LNCaP clone FGC (cell line): ENCODE data around the gene GPX2.

Experiments
- DNase-seq: peaks from one replicate; pipeline ENCODE4 v3.0.0-alpha.2; 2011; ENCODE audit warnings: low read depth
- H3K4me3 ChIP-seq: 2 replicates; pipeline ENCODE4 v1.5.1; 2011; ENCODE audit warnings: mild to moderate bottlenecking, low read depth, low read length, control low read depth
- CTCF ChIP-seq: IDR thresholded peaks from 2 replicates; pipeline ENCODE4 v1.5.1; 2012; ENCODE audit warnings: mild to moderate bottlenecking; ENCODE audit not compliant: control insufficient read depth, insufficient read depth; ENCODE audit errors: extremely low read depth

The GPX2 gene

GRCh38 chr14:64979336-64980074, 37.0 kb upstream of the GPX2 start:
- no peak overlapping the region for H3K4me3 ChIP-seq
- TF ChIP-seq CTCF, result no peak
- no peak for DNase-seq

GRCh38 chr14:64974563-64974962, 32.0 kb upstream of the GPX2 start:
- no peak overlapping the region for H3K4me3 ChIP-seq
- TF ChIP-seq CTCF, result no peak
- no peak for DNase-seq

GRCh38 chr14:64973826-64974225, 31.3 kb upstream of the GPX2 start:
- DNase-seq, result no peak
- no peak for TF ChIP-seq CTCF
- no peak overlapping the region for H3K4me3 ChIP-seq

- no peak for DNase-seq
- no peak for TF ChIP-seq CTCF
- H3K4me3 ChIP-seq, result peak overlapping the region; percentile 59; the same call in 1 of the 2 replicates
Measured at GRCh38 chr14:64973026-64973442, 30.5 kb upstream of the GPX2 start.

GRCh38 chr14:64971943-64972791, 29.6 kb upstream of the GPX2 start, which contains the start of gene RAB15:
Gene RAB15, minus strand, starts transcription at chr14:64972336. Its CDS starts 260 bp downstream, at chr14:64972076.
- peak within 1 kb of the TSS; percentile 59 for H3K4me3 ChIP-seq
- no peak for DNase-seq
- 0 out of 2 replicates have a peak, but pooled peaks have one; percentile 8 for TF ChIP-seq CTCF

- no peak for TF ChIP-seq CTCF
- DNase-seq, result no peak
- H3K4me3 ChIP-seq, result peak overlapping the region; percentile 55
Measured at GRCh38 chr14:64971491-64971942, 29.0 kb upstream of the GPX2 start.
